ENCODE results near the gene ARAP1. TPM values are rescaled to one million over a fixed set of nuclear protein-coding genes. Genes with fewer than 3 reads are reported as not detected.

The ARAP1 gene
- total RNA-seq, 1 donor from 2014 or later = 79.0 TPM

DNA sequence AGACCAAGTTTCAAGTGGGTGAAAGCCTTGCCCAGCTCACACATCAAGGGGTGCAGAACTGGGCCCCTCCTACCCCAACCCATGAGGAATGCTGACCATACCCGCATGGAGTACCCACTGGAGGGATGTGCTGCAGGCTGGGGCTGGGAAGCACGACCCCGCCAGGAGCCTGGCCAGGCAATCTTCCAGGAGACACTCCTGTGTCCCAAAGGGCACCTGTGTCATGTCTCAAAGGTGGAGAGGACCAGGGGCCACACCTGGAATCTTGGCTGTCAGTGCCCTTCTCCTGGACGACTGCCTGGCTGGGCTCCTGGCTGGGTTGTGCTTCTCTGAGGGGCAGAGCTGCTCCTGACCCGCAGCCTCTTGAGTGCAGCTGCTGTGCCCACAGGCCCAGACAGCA is 6.7 kb downstream of the ARAP1 start:
- TF ChIP-seq, protein P1, sequence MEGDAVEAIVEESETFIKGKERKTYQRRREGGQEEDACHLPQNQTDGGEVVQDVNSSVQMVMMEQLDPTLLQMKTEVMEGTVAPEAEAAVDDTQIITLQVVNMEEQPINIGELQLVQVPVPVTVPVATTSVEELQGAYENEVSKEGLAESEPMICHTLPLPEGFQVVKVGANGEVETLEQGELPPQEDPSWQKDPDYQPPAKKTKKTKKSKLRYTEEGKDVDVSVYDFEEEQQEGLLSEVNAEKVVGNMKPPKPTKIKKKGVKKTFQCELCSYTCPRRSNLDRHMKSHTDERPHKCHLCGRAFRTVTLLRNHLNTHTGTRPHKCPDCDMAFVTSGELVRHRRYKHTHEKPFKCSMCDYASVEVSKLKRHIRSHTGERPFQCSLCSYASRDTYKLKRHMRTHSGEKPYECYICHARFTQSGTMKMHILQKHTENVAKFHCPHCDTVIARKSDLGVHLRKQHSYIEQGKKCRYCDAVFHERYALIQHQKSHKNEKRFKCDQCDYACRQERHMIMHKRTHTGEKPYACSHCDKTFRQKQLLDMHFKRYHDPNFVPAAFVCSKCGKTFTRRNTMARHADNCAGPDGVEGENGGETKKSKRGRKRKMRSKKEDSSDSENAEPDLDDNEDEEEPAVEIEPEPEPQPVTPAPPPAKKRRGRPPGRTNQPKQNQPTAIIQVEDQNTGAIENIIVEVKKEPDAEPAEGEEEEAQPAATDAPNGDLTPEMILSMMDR (conservative IDR thresholded peaks at IDR 0.05) = no peak
- H3K4me1 Mint-ChIP-seq = peaks cover 56% of the 10 kb centered on the region
- no peak overlapping the region for H3K4me3 Mint-ChIP-seq
- no peaks in the 10 kb centered on the region for H3K27me3 Mint-ChIP-seq (ENCODE audit: low read depth)
- no peak overlapping the region for H3K27ac Mint-ChIP-seq (ENCODE audit: unreplicated experiment)
- no peak for DNase-seq (ENCODE audit: low read depth, low spot score)
- no peaks in the 10 kb centered on the region for H3K9me3 Mint-ChIP-seq
- H3K36me3 Mint-ChIP-seq (ENCODE audit: low read depth) = no peaks in the 10 kb centered on the region

DNA sequence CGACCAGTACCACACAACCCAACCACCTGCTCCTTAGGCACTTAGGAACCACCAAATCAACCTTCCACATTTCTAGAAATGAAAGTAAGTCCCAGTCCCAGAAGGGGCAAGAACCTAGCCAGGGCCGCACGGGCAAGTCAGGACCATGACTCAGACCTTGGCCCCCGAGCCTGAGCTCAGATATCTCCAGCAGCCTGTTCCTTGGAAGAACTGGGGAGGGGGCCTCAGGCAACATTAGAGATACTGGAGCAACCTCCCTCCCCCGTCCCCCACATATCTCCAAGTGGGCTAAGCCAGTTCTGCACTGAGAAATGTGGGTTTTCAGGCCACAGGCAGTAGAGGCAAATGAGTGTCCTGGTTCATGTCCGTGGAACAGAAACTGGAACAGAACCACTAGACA is 7.7 kb downstream of the ARAP1 start:
- H3K4me3 Mint-ChIP-seq = peak overlapping the region; percentile 13

DNA sequence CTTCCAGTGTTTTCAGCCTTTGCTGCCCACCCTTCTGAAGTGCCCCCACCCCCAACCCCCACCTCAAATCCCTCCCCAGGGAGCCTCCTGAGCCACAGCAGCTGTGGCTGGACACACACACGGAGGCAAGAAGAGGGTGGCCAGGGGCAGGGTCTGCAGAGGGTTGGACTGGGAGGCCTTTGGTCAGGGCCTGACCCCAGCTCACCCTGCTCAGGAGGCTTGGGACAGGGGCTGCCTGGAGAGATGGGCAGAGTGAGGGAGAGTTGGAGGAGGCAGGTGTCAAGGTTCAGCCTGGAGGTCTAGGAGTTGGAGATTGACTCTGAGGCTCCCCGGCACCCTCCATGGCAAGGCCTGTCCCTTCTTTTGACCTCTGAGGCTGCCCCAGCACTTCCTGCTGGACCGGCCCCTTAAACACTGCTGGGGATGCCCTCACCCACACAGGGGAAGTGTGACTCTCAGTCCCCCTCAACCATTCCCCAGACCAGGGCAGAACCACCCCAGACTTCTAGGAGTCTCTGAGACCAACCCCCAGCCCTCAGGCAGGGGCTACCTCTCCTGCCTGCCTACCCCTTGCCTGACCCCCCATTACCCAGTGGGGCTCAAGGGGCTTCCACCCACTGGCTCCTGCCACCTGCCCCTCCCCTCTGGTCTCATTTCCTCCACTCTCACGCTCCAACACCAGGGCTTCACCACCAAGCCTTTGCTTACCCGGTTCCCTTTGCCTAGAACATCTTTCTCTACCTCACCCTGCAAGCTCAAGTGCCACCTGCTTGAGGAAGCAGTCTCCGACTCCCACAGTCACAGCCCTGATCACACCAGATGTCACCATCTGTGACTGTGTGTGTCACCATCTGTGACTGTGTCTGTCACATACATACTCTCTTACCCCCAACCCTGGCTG is 8.6 kb downstream of the ARAP1 start:
- H3K4me3 Mint-ChIP-seq = peak overlapping the region; percentile 13
- H3K4me1 Mint-ChIP-seq = peaks cover 49% of the 10 kb centered on the region
- no peaks in the 10 kb centered on the region for H3K27me3 Mint-ChIP-seq (ENCODE audit: low read depth)
- H3K9me3 Mint-ChIP-seq = no peaks in the 10 kb centered on the region
- no peak for DNase-seq (ENCODE audit: low read depth, low spot score)
- TF ChIP-seq, protein P1 (conservative IDR thresholded peaks at IDR 0.05) = no peak
- H3K27ac Mint-ChIP-seq (ENCODE audit: unreplicated experiment) = peak overlapping the region; percentile 84
- H3K36me3 Mint-ChIP-seq (ENCODE audit: low read depth) = no peaks in the 10 kb centered on the region

More for the DNA sequence above, 7.7 kb downstream of the ARAP1 start:
- no peaks in the 10 kb centered on the region for H3K9me3 Mint-ChIP-seq
- peaks cover 57% of the 10 kb centered on the region for H3K4me1 Mint-ChIP-seq
- H3K27me3 Mint-ChIP-seq (ENCODE audit: low read depth) = no peaks in the 10 kb centered on the region
- H3K36me3 Mint-ChIP-seq (ENCODE audit: low read depth) = no peaks in the 10 kb centered on the region
- DNase-seq (ENCODE audit: low read depth, low spot score) = no peak
- no peak overlapping the region for H3K27ac Mint-ChIP-seq (ENCODE audit: unreplicated experiment)
- TF ChIP-seq, protein P1 (conservative IDR thresholded peaks at IDR 0.05) = no peak

DNA sequence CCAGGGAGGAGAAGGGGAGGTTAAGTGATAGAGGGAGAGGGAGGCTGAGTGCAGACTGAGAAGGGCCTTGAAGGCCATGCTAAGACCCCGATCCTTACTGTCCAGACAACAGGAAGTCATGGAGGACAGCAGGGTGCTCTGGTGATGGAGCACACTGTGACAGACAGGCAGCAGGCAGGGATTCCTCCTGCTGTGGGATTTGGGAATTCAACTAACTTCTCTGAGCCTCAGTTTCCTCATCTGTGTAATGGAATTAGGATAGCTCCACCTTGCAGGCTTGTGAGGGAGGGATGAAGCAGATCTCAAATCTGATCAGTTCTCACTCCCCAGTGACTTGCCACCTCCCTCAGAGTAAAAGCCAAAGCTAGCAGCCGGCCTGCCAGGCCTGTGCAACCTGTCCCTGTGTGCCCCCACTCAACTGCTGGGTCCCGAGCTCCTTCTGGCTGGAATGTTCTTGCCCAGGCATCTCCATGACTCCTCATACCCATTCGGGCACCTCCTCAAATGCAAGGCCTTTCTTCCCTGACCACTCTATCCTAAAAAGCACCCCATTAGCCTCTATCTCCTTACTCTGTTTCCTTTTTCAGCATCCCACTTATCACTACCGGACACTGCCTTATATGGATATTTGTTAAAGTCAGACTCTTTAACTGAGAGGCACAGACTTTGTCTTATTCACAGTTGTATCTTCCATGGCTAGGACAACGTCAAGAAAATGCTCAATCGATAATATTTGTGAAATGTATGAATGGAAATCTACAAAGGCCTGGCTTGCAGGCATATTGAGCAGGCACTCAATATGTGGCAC is 9.5 kb downstream of the ARAP1 start:
- Mint-ChIP-seq H3K36me3 (ENCODE audit: low read depth) (no peaks in the 10 kb centered on the region), H3K4me1 (peaks cover 47% of the 10 kb centered on the region), H3K27ac (ENCODE audit: unreplicated experiment) (peak overlapping the region; percentile 43), H3K9me3 (no peaks in the 10 kb centered on the region), H3K27me3 (ENCODE audit: low read depth) (no peaks in the 10 kb centered on the region), H3K4me3 (no peak overlapping the region)
- no peak for DNase-seq (ENCODE audit: low read depth, low spot score)
- TF ChIP-seq, protein P1 (conservative IDR thresholded peaks at IDR 0.05) = no peak

DNA sequence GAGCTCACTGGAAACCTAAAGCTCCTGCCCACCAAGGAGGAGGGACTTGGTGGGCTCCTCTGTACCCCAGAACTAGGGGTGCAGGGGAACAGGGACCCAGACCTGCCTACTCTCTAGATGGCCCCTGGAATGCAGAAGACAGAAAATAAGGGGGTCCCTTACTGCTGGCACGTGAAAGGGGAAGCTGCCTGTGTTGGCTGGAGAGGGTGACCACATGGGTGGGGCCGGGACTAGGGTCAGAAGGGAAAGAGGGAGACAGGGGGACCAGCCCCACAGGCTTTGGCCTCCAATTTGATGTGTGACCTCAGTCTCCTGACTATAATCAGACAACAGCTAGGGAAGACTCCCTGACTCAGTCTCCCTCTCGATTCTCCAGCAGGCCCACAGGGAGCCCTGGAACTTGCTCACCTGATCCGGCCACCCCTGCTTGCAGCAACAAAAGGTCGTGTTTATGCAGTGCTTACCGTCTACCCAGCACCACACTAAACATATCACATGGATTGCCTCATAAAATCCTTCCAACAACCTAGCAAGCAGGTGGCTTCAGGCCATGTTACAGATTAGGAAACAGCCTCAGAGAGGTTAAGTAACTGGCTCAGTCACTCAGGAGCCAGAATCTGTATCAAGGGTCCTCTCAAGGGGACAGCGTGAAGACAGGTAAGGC is 10.2 kb downstream of the ARAP1 start:
- no peaks in the 10 kb centered on the region for H3K9me3 Mint-ChIP-seq
- no peaks in the 10 kb centered on the region for H3K27me3 Mint-ChIP-seq (ENCODE audit: low read depth)
- DNase-seq (ENCODE audit: low read depth, low spot score) = no peak
- H3K4me1 Mint-ChIP-seq = peaks cover 53% of the 10 kb centered on the region
- H3K36me3 Mint-ChIP-seq (ENCODE audit: low read depth) = no peaks in the 10 kb centered on the region
- H3K4me3 Mint-ChIP-seq = no peak overlapping the region
- H3K27ac Mint-ChIP-seq (ENCODE audit: unreplicated experiment) = peak overlapping the region; percentile 43
- TF ChIP-seq, protein P1 (conservative IDR thresholded peaks at IDR 0.05) = no peak

Measured in neural crest cell (in vitro differentiated cells).